Aorta (tissue), 5 donors: ENCODE results near the gene FDX1. TPM values are rescaled to one million over a fixed set of nuclear protein-coding genes. Genes with fewer than 3 reads are reported as not detected.

ENCODE experiments used
- ATAC-seq: fragments of 200-7000 bp; cut with Tn5 transposase; one replicate; pipeline ENCODE4 v1.9.1; 2022; ENCODE audit warnings: moderate library complexity; ENCODE audit not compliant: low FRiP score
- DNase-seq, 2 donors: peaks; one replicate each; pipeline ENCODE4 v3.0.0-alpha.2; 2020
- H3K27ac ChIP-seq, 2 donors: one replicate each; pipeline ENCODE4 v1.5.1; 2013; ENCODE audit warnings: low read length in 2 of 2, mild to moderate bottlenecking in 2 of 2, moderate library complexity in 2 of 2, control low read depth in 1 of 2, inconsistent platforms in 1 of 2, low read depth in 1 of 2
- H3K27me3 ChIP-seq, 2 donors: one replicate each; pipeline ENCODE4 v1.6.1; 2013; ENCODE audit warnings: control low read depth in 1 of 2, low read length in 1 of 2, mild to moderate bottlenecking in 1 of 2, moderate library complexity in 1 of 2; ENCODE audit not compliant: insufficient read depth in 2 of 2, control insufficient read depth in 1 of 2
- H3K36me3 ChIP-seq, 2 donors: one replicate each; pipeline ENCODE4 v1.6.1; 2013; ENCODE audit warnings: control low read depth in 1 of 2, low read length in 1 of 2, mild to moderate bottlenecking in 1 of 2; ENCODE audit not compliant: insufficient read depth in 2 of 2, control insufficient read depth in 1 of 2
- H3K4me1 ChIP-seq, 2 donors: one replicate each; pipeline ENCODE4 v1.6.1; 2013; ENCODE audit warnings: low read length in 2 of 2, control low read depth in 1 of 2, mild to moderate bottlenecking in 1 of 2, moderate library complexity in 1 of 2; ENCODE audit not compliant: insufficient read depth in 2 of 2, control insufficient read depth in 1 of 2
- H3K4me3 ChIP-seq, 2 donors: one replicate each; pipeline ENCODE4 v1.5.1; 2013; ENCODE audit warnings: low read length in 2 of 2, control low read depth in 1 of 2, mild to moderate bottlenecking in 1 of 2
- H3K9me3 ChIP-seq: one replicate; pipeline ENCODE4 v1.6.1; 2013; ENCODE audit warnings: mild to moderate bottlenecking, low read length; ENCODE audit not compliant: control insufficient read depth
- WGBS, 2 donors: extraction: QIAGEN DNeasy Blood & Tissue Kit; methylation state at CpG; one replicate each; pipeline ENCODE4 v1.1.7; 2013; 5-methylcytosine and 5-hydroxymethylcytosine counted together
- intact Hi-C, 2 donors: fragments of 100-400 bp; cut with DNase I; formaldehyde crosslinking; loops; one replicate each; pipeline versions ENCODE4 v1.14.2 to v1.15.0; 2022
- polyA plus RNA-seq, 2 donors: library from polyadenylated mRNA; stranded (reverse); fragments of 200-250 nt; gene quantifications; one replicate each; pipeline ENCODE4 v1.2.3, GENCODE V29; 2013
- total RNA-seq, 2 donors: library from RNA; stranded (reverse); fragmentation: NEBNext Ultra II Directional; extraction: Animal tissue kit (Norgen Biotek cat#: 25700); gene quantifications; one replicate each; pipeline ENCODE4 v1.2.1, GENCODE V29; 2021
- donor health status: healthy with polysubstance abuse.
- donor health status: Bipolar disorder and iron deficiency.
- donor health status: DM: no; HTN: no; CAD: no.
- donor health status: DM: no; HTN: no; CAD: no.
- donor health status: DM: yes; HTN: yes; CAD: no.

Gene FDX1
- total and polyA plus RNA-seq, 4 donors, result 6.4 to 15.5 (median 8.4) TPM

GRCh38 chr11:110497231-110497978, 67.7 kb downstream of the FDX1 start:
- H3K36me3 ChIP-seq, result no peaks in the 10 kb centered on the region
- peak; percentile 60 for ATAC-seq
- peaks cover 3% of the 10 kb centered on the region for H3K9me3 ChIP-seq
- no peak overlapping the region for H3K27ac ChIP-seq
- H3K4me3 ChIP-seq, result no peak overlapping the region
- 12% methylated on average over 2 of the region's 2 CpGs for WGBS, 2 donors
- intact Hi-C loops, result no loop called here
- no peaks in the 10 kb centered on the region for H3K27me3 ChIP-seq
- DNase-seq, result no peak
- no peaks in the 10 kb centered on the region for H3K4me1 ChIP-seq

- 62 to 67% methylated on average over 2 of the region's 2 CpGs for WGBS, 2 donors
- H3K4me1 ChIP-seq, result no peaks in the 10 kb centered on the region
- no peaks in the 10 kb centered on the region for H3K27me3 ChIP-seq
- ATAC-seq (no peak), DNase-seq (peak in 1 of 2 donors; percentile 55)
- no peak overlapping the region for H3K4me3 ChIP-seq
- peaks cover 3% of the 10 kb centered on the region for H3K9me3 ChIP-seq
- H3K27ac ChIP-seq, result no peak overlapping the region
- intact Hi-C loops, result no loop called here
- no peaks in the 10 kb centered on the region for H3K36me3 ChIP-seq
These were observed 71.7 kb downstream of the FDX1 start for GRCh38 chr11:110501428-110501827.

GRCh38 chr11:110505528-110506284, 76.0 kb downstream of the FDX1 start:
- Histone ChIP-seq H3K9me3 (peaks cover 3% of the 10 kb centered on the region), H3K4me1 (no peaks in the 10 kb centered on the region), H3K27ac (no peak overlapping the region), H3K36me3 (no peaks in the 10 kb centered on the region), H3K27me3 (no peaks in the 10 kb centered on the region), H3K4me3 (no peak overlapping the region)
- WGBS, 2 donors, result 78 to 82% methylated on average over 9 of the region's 9 CpGs
- ATAC-seq (no peak), DNase-seq (no peak)
- intact Hi-C loops, result no loop called here

- no peak for ATAC-seq
- H3K4me3 ChIP-seq, result no peak overlapping the region
- WGBS, 2 donors, result 94% methylated on average over 5 of the region's 5 CpGs
- H3K27me3 ChIP-seq, result no peaks in the 10 kb centered on the region
- intact Hi-C loops, result no loop called here
- no peaks in the 10 kb centered on the region for H3K4me1 ChIP-seq
- no peak for DNase-seq
- no peaks in the 10 kb centered on the region for H3K36me3 ChIP-seq
- no peaks in the 10 kb centered on the region for H3K9me3 ChIP-seq
- no peak overlapping the region for H3K27ac ChIP-seq
These were observed 77.6 kb downstream of the FDX1 start for GRCh38 chr11:110507328-110507727.

- no peaks in the 10 kb centered on the region for H3K9me3 ChIP-seq
- H3K27ac ChIP-seq, result no peak overlapping the region
- intact Hi-C loops, result no loop called here
- ATAC-seq (no peak), DNase-seq (no peak)
- 84 to 87% methylated on average over 1 of the region's 1 CpG for WGBS, 2 donors
- H3K36me3 ChIP-seq, result no peaks in the 10 kb centered on the region
- H3K4me3 ChIP-seq, result no peak overlapping the region
- H3K4me1 ChIP-seq, result no peaks in the 10 kb centered on the region
- no peaks in the 10 kb centered on the region for H3K27me3 ChIP-seq
These were observed 79.0 kb downstream of the FDX1 start for GRCh38 chr11:110508786-110509185.

- DNase-seq (no peak), ATAC-seq (no peak)
- no peak overlapping the region for H3K4me3 ChIP-seq
- H3K27ac ChIP-seq, result no peak overlapping the region
- H3K36me3 ChIP-seq, result no peaks in the 10 kb centered on the region
- H3K4me1 ChIP-seq, result no peaks in the 10 kb centered on the region
- intact Hi-C loops, result no loop called here
- no peaks in the 10 kb centered on the region for H3K27me3 ChIP-seq
- no peaks in the 10 kb centered on the region for H3K9me3 ChIP-seq
These were observed 79.7 kb downstream of the FDX1 start for GRCh38 chr11:110509472-110509871.

- ATAC-seq (no peak), DNase-seq (no peak)
- 85 to 90% methylated on average over 1 of the region's 1 CpG for WGBS, 2 donors
- Histone ChIP-seq H3K9me3 (no peaks in the 10 kb centered on the region), H3K27ac (no peak overlapping the region), H3K27me3 (no peaks in the 10 kb centered on the region), H3K4me1 (no peaks in the 10 kb centered on the region), H3K36me3 (no peaks in the 10 kb centered on the region), H3K4me3 (no peak overlapping the region)
- intact Hi-C loops, result no loop called here
These were observed 82.3 kb downstream of the FDX1 start for GRCh38 chr11:110512026-110512425.

GRCh38 chr11:110513259-110513801, 83.6 kb downstream of the FDX1 start:
- H3K9me3 ChIP-seq, result no peaks in the 10 kb centered on the region
- H3K27me3 ChIP-seq, result no peaks in the 10 kb centered on the region
- 64 to 69% methylated on average over 12 of the region's 12 CpGs for WGBS, 2 donors
- H3K36me3 ChIP-seq, result no peaks in the 10 kb centered on the region
- H3K4me1 ChIP-seq, result no peaks in the 10 kb centered on the region
- ATAC-seq (peak; percentile 53), DNase-seq (no peak)
- intact Hi-C loops, result no loop called here
- H3K4me3 ChIP-seq, result no peak overlapping the region
- H3K27ac ChIP-seq, result no peak overlapping the region
